ENCODE data around the gene NFKBIE.

The NFKBIE gene

DNA sequence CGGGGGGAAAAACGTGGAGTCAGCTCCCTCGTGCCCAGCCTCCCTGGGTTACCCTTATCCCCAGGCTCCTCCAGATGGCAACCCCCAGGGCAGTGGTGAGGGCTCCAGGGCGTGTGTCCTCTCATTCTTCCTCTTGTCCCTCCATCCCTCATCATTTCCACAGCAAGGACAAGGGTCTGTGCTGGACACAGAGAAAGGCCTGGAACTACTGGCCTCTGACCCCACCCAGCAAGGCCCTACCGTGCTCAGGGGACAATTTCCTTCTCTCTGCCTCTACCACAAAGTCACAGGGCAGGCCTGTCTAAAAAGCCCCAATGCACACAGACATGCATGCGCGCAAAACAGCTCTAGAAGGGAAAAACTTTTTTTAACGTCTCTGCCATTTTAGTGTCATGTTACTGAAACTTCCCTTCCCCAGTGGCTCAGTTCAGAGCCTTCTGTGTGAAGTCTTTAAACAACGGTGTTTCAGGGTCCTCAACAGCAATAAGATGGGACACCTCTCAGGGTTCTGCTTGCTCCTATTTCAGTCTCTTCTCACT, 7.0 kb downstream of the NFKBIE start:
- Histone ChIP-seq H3K36me3 (ENCODE audit: control insufficient read depth in 2 of 2, insufficient read depth in 2 of 2, low read length in 2 of 2) (peaks cover 25 to 40% of the 10 kb centered on the region in 2 donors), H3K27me3 (ENCODE audit: control insufficient read depth in 2 of 2, insufficient read depth in 2 of 2, low read length in 2 of 2) (no peaks in the 10 kb centered on the region), H3K27ac (ENCODE audit: low read depth in 2 of 2, low read length in 2 of 2) (peak overlapping the region in 1 of 2 donors; percentile 88), H3K4me3 (ENCODE audit: low read length in 2 of 2) (no peak overlapping the region), H3K4me1 (ENCODE audit: control insufficient read depth in 2 of 2, insufficient read depth in 2 of 2, low read length in 2 of 2) (peaks cover 25 to 34% of the 10 kb centered on the region in 2 donors), H3K9me3 (ENCODE audit: control insufficient read depth in 2 of 2, low read length in 2 of 2) (no peaks in the 10 kb centered on the region), H3K9ac (ENCODE audit: low read depth in 1 of 2, low read length in 2 of 2) (no peak overlapping the region)

DNA sequence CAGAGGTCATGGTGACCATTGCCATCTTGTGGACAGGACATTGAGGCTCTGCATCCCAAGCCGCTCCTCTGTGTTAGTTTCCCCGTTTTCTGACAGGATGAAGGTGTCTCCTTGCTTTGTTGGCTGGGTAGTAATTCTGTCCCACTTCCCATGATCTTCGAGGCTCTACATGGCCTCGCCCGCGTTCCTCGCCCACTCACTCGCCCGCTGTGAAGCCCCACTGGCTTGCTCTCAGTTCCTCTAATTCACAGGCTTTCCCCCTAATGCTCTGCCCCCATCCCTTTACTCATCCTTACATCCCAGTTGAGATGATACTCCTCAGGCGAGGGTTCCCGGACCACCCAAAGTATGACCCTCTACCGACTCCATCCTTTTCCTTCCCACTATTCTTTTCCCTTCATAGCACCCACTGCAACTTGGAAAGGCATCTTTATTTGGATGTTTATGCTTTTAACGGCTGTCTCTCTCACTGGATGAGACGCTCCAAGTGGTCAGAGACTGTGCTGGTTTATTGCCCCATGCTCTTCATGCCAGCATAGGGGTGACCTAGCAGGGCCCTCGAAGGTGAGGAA, 7.5 kb downstream of the NFKBIE start:
- Histone ChIP-seq H3K4me3 (ENCODE audit: low read length in 2 of 2) (peak overlapping the region; percentile 73 to 81), H3K4me1 (ENCODE audit: control insufficient read depth in 2 of 2, insufficient read depth in 2 of 2, low read length in 2 of 2) (peaks cover 20 to 28% of the 10 kb centered on the region in 2 donors), H3K36me3 (ENCODE audit: control insufficient read depth in 2 of 2, insufficient read depth in 2 of 2, low read length in 2 of 2) (peaks cover 31 to 46% of the 10 kb centered on the region in 2 donors), H3K27me3 (ENCODE audit: control insufficient read depth in 2 of 2, insufficient read depth in 2 of 2, low read length in 2 of 2) (no peaks in the 10 kb centered on the region), H3K9ac (ENCODE audit: low read depth in 1 of 2, low read length in 2 of 2) (peak overlapping the region; percentile 58 to 82), H3K9me3 (ENCODE audit: control insufficient read depth in 2 of 2, low read length in 2 of 2) (no peaks in the 10 kb centered on the region), H3K27ac (ENCODE audit: low read depth in 2 of 2, low read length in 2 of 2) (peak overlapping the region in 1 of 2 donors; percentile 88)

DNA sequence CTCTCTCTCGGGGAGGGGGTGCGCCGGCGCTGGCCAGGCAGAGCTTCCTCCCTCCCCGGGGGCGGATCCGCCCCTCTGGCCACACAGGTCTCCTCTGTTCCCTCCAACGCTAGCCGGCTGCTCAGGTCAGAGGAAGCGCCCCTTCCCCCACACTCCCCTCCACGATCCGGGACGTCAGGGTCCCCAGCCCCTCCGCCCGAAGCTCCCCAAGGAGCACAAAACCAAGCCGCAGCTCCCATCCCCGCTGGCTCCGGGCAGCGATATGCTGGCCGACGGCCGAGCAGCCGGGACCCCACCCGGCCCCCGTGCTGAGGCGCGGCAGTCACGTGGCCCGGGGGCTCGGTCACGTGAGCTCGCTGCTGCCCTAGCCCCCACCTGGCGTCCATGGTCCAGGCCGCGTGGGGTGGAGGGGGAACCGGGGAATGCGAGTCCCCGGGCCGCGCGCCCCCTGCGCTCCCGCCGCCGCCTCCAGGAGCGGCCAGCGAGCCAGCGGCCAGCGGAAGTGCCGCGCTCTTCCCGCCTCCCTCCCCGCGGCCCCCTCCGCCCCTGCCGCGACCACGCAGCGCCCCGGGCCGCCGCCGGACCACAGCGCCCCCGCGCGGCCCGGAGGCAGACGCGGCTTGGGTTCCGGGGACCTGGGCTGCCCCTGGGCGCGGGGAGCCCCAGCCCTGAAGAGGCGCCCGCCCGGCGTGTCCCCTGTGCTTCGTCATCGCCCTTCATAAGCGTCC, 8.2 kb downstream of the NFKBIE start, which contains the start of gene SLC35B2:
Gene SLC35B2 (minus strand): TSS at position 504 of the 728 bp plus-strand sequence. CDS start 118 bp downstream, at position 386.
- peaks cover 16 to 23% of the 10 kb centered on the region in 2 donors for H3K4me1 ChIP-seq (ENCODE audit: control insufficient read depth in 2 of 2, insufficient read depth in 2 of 2, low read length in 2 of 2)
- H3K27me3 ChIP-seq (ENCODE audit: control insufficient read depth in 2 of 2, insufficient read depth in 2 of 2, low read length in 2 of 2), result no peaks in the 10 kb centered on the region
- H3K36me3 ChIP-seq (ENCODE audit: control insufficient read depth in 2 of 2, insufficient read depth in 2 of 2, low read length in 2 of 2), result peaks cover 35 to 47% of the 10 kb centered on the region in 2 donors
- H3K9ac ChIP-seq (ENCODE audit: low read depth in 1 of 2, low read length in 2 of 2), result peak within 1 kb of the TSS; percentile 75 to 82
- H3K9me3 ChIP-seq (ENCODE audit: control insufficient read depth in 2 of 2, low read length in 2 of 2), result no peaks in the 10 kb centered on the region
- peak within 1 kb of the TSS; percentile 73 to 81 for H3K4me3 ChIP-seq (ENCODE audit: low read length in 2 of 2)
- H3K27ac ChIP-seq (ENCODE audit: low read depth in 2 of 2, low read length in 2 of 2), result peak within 1 kb of the TSS; percentile 81 to 88

DNA sequence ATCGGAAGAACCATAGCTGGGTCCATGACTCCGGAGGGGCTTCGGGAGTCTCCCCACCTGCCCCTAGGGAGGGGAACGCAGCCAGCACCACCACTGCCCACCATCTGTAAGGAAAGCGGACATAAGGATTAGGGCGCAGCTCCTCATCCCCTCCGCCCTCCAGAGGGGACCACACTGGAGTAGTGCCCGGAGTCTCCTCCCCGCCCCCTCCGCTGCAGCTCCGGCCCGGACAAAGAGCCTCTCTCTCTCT, 8.7 kb downstream of the NFKBIE start:
- peaks cover 38 to 52% of the 10 kb centered on the region in 2 donors for H3K36me3 ChIP-seq (ENCODE audit: control insufficient read depth in 2 of 2, insufficient read depth in 2 of 2, low read length in 2 of 2)

DNA sequence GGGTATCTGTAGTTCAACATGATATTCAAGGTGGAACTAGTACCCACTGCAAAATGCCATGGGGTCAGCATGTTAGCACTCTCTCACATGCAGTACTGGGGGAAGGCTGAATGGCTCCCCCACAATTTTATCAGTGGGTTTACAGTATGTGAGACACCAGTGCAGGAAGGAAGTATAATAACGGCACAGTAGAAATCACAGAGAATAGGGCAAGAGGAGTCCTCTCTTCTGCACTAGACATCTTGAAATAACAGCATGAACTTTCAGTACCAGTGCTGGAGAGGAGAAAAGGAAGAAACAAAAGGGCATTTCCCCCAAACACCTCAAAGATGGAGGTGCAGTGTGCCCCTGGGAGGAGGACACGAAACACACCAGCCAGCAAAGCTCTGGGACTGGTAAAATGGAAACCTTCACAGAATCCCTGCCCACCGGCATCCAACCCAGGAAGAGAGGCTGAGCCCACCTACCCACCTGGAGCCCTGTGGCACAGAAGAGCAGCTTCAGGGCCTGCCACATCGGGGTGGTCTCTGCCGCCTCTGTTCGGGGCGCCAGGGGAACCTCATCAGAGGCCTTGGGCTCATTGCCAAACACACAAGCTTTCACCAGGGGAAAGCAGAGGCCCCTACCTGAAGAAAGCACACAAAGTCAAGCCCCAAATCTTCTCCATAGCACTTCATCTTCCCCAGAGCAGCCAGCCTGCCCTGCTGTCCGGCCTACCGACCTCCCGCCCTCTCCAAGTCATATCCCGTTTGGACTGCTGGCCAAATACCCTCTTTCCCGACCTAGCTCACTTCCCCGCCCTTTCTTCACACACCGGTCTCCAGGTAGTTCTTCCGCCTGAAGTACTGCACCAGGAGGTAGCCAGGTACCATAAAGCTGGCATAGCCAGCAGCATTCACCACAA, 9.2 kb downstream of the NFKBIE start:
- Histone ChIP-seq H3K27ac (ENCODE audit: low read depth in 2 of 2, low read length in 2 of 2) (peak overlapping the region; percentile 81 to 88), H3K36me3 (ENCODE audit: control insufficient read depth in 2 of 2, insufficient read depth in 2 of 2, low read length in 2 of 2) (peaks cover 42 to 55% of the 10 kb centered on the region in 2 donors), H3K9me3 (ENCODE audit: control insufficient read depth in 2 of 2, low read length in 2 of 2) (no peaks in the 10 kb centered on the region), H3K27me3 (ENCODE audit: control insufficient read depth in 2 of 2, insufficient read depth in 2 of 2, low read length in 2 of 2) (no peaks in the 10 kb centered on the region), H3K4me1 (ENCODE audit: control insufficient read depth in 2 of 2, insufficient read depth in 2 of 2, low read length in 2 of 2) (peaks cover 16 to 19% of the 10 kb centered on the region in 2 donors), H3K9ac (ENCODE audit: low read depth in 1 of 2, low read length in 2 of 2) (peak overlapping the region; percentile 75 to 82), H3K4me3 (ENCODE audit: low read length in 2 of 2) (peak overlapping the region; percentile 73 to 81)

More for the DNA sequence above, 8.7 kb downstream of the NFKBIE start:
- Histone ChIP-seq H3K9me3 (ENCODE audit: control insufficient read depth in 2 of 2, low read length in 2 of 2) (no peaks in the 10 kb centered on the region), H3K4me1 (ENCODE audit: control insufficient read depth in 2 of 2, insufficient read depth in 2 of 2, low read length in 2 of 2) (peaks cover 16 to 20% of the 10 kb centered on the region in 2 donors), H3K9ac (ENCODE audit: low read depth in 1 of 2, low read length in 2 of 2) (peak overlapping the region; percentile 75 to 82), H3K27ac (ENCODE audit: low read depth in 2 of 2, low read length in 2 of 2) (peak overlapping the region; percentile 81 to 88), H3K4me3 (ENCODE audit: low read length in 2 of 2) (peak overlapping the region; percentile 73 to 81), H3K27me3 (ENCODE audit: control insufficient read depth in 2 of 2, insufficient read depth in 2 of 2, low read length in 2 of 2) (no peaks in the 10 kb centered on the region)

DNA sequence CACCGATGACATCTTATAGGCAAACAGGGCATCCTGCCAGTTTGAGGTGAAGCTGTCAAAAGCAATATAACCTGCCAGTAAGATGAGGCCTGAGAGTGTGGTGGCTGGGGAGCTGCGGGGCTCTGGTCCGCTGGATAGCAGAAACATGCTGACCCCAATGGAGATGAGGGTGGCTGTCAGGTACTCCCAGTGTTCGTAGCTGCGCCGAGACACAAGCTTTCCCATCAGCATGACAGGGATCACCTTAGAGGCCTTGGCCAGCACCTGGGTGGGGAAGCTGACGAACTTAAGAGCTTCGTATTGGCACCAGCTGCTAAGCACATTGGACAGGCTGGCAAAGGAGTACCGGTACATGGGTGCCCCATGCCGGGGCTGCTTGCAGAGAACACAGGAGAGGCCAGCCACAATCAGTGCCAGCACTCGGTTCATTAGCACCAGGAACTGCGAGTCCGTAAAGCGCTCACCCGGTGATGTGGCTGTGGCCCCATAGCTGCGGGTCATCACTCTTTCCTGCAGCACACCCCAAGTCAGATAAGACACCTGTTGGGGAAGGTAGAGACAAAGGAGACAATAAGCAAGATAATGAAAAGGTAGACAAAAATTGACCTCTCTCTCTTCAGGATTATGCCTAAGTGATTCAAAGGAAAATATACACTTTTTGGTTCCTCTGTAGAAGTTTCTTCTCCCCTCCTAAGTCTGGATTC, 10.1 kb downstream of the NFKBIE start:
- Histone ChIP-seq H3K9ac (ENCODE audit: low read depth in 1 of 2, low read length in 2 of 2) (no peak overlapping the region), H3K27me3 (ENCODE audit: control insufficient read depth in 2 of 2, insufficient read depth in 2 of 2, low read length in 2 of 2) (no peaks in the 10 kb centered on the region), H3K27ac (ENCODE audit: low read depth in 2 of 2, low read length in 2 of 2) (no peak overlapping the region), H3K36me3 (ENCODE audit: control insufficient read depth in 2 of 2, insufficient read depth in 2 of 2, low read length in 2 of 2) (peaks cover 49 to 62% of the 10 kb centered on the region in 2 donors), H3K4me3 (ENCODE audit: low read length in 2 of 2) (no peak overlapping the region), H3K4me1 (ENCODE audit: control insufficient read depth in 2 of 2, insufficient read depth in 2 of 2, low read length in 2 of 2) (peaks cover 16 to 19% of the 10 kb centered on the region in 2 donors), H3K9me3 (ENCODE audit: control insufficient read depth in 2 of 2, low read length in 2 of 2) (no peaks in the 10 kb centered on the region)

DNA sequence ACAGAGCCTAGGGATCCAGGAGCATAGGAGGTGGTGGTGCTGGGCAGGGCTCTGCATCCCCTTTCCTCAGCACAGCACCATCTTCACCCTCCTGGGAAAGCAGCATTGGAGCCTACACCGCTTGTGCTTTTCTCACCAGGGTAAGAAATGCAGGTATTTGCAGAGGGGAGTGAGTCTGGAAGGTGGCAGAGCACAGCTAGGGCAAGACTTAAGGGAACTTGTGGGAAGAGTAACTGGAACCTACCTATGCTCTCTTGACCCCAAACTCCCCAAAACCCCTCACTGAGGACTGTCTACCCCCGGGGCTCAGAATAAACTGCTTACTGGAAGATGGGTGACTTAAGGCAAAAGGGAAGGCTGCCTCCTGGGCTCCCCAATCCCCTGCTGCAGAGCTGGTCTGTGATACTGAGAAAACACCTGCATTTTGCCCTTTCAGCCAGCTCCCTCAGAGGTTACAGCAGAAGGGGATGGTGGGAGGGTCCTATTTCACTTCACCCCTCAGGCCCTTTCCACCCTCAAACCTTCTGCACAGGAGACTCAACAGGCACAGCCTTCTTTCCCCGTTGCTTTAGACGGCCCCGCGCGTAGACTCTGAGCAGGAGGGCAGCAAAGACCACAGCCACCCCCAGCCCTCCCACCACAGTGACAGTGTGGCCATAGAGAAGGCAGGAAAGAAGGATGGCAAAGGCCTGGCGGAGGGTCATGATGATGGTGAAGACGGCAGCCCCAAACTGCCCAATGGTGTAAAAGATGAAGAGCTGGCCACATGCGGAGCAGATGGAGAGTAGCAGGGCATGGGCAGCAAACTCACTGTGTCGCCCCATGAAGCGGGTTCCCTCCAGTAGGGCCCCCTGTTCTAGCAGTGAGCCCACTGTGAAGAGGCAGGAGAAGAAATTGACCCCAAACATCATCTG, 10.9 kb downstream of the NFKBIE start:
- H3K27ac ChIP-seq (ENCODE audit: low read depth in 2 of 2, low read length in 2 of 2), result no peak overlapping the region
- H3K36me3 ChIP-seq (ENCODE audit: control insufficient read depth in 2 of 2, insufficient read depth in 2 of 2, low read length in 2 of 2), result peaks cover 55 to 62% of the 10 kb centered on the region in 2 donors

DNA sequence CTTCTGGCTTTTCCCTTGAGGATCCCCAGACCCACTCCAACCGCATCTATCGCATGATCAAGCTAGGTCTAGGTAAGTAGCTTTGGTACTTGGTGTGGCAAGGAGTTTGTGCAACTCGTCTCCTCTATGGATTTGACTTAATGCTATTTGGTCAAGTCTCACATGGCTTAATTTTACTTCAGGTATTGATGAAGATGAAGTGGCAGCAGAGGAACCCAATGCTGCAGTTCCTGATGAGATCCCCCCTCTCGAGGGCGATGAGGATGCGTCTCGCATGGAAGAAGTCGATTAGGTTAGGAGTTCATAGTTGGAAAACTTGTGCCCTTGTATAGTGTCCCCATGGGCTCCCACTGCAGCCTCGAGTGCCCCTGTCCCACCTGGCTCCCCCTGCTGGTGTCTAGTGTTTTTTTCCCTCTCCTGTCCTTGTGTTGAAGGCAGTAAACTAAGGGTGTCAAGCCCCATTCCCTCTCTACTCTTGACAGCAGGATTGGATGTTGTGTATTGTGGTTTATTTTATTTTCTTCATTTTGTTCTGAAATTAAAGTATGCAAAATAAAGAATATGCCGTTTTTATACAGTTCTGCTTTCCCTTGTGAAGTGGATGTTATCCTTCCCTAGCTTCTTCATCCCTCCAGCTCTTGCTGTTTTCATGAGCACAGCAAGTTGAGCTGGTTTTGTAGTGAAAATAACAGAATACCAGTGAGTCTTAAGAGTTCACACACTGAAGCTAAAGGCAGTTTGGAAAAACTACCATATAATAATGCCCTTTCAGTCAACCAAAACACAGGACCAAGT, 11.8 kb downstream of the NFKBIE start:
- Histone ChIP-seq H3K27ac (ENCODE audit: low read depth in 2 of 2, low read length in 2 of 2) (no peak overlapping the region), H3K27me3 (ENCODE audit: control insufficient read depth in 2 of 2, insufficient read depth in 2 of 2, low read length in 2 of 2) (no peaks in the 10 kb centered on the region), H3K4me3 (ENCODE audit: low read length in 2 of 2) (no peak overlapping the region), H3K9me3 (ENCODE audit: control insufficient read depth in 2 of 2, low read length in 2 of 2) (no peaks in the 10 kb centered on the region), H3K9ac (ENCODE audit: low read depth in 1 of 2, low read length in 2 of 2) (no peak overlapping the region), H3K4me1 (ENCODE audit: control insufficient read depth in 2 of 2, insufficient read depth in 2 of 2, low read length in 2 of 2) (peaks cover 17 to 18% of the 10 kb centered on the region in 2 donors), H3K36me3 (ENCODE audit: control insufficient read depth in 2 of 2, insufficient read depth in 2 of 2, low read length in 2 of 2) (peaks cover 61 to 65% of the 10 kb centered on the region in 2 donors)

More for the DNA sequence above, 10.9 kb downstream of the NFKBIE start:
- no peaks in the 10 kb centered on the region for H3K9me3 ChIP-seq (ENCODE audit: control insufficient read depth in 2 of 2, low read length in 2 of 2)
- H3K4me3 ChIP-seq (ENCODE audit: low read length in 2 of 2), result no peak overlapping the region
- H3K4me1 ChIP-seq (ENCODE audit: control insufficient read depth in 2 of 2, insufficient read depth in 2 of 2, low read length in 2 of 2), result peaks cover 16 to 19% of the 10 kb centered on the region in 2 donors
- no peaks in the 10 kb centered on the region for H3K27me3 ChIP-seq (ENCODE audit: control insufficient read depth in 2 of 2, insufficient read depth in 2 of 2, low read length in 2 of 2)
- no peak overlapping the region for H3K9ac ChIP-seq (ENCODE audit: low read depth in 1 of 2, low read length in 2 of 2)
